Measurements from ENCODE around the gene RBFOX2.
"Not testable (repeated sequence)": the region's sequence is repeated elsewhere in the genome, so short reads cannot be mapped to it uniquely, and the experiment has no call there.

Gene RBFOX2

GRCh38 chr22:36039125-36039524 is 10.5 kb upstream of the RBFOX2 start:
- no peak for DNase-seq

- DNase-seq, result no peak
Observed at GRCh38 chr22:36037102-36037758, 8.6 kb upstream of the RBFOX2 start.

- no peak for DNase-seq
Observed at GRCh38 chr22:36036167-36036624, 7.6 kb upstream of the RBFOX2 start.

- no peak for DNase-seq
Observed at GRCh38 chr22:36032611-36033010, 4.0 kb upstream of the RBFOX2 start.

GRCh38 chr22:36029406-36029755 is 757 bp upstream of the RBFOX2 start:
- DNase-seq, result no peak

- no peak for DNase-seq
Observed at GRCh38 chr22:36027935-36028645, 534 bp downstream of the RBFOX2 start.

- no peak for DNase-seq
Observed at GRCh38 chr22:36027579-36027934, 1.1 kb downstream of the RBFOX2 start.

- no peak for DNase-seq
Observed at GRCh38 chr22:36026741-36027140, 1.9 kb downstream of the RBFOX2 start.

- no peak for DNase-seq
Observed at GRCh38 chr22:36022697-36023096, 5.9 kb downstream of the RBFOX2 start.

GRCh38 chr22:36022162-36022561 is 6.5 kb downstream of the RBFOX2 start:
- DNase-seq, result no peak

GRCh38 chr22:36021606-36022153 is 6.9 kb downstream of the RBFOX2 start:
- no peak for DNase-seq

- not testable (repeated sequence) for DNase-seq
Observed at GRCh38 chr22:36020865-36021264, 7.8 kb downstream of the RBFOX2 start.

- DNase-seq, result peak; percentile 57
Observed at GRCh38 chr22:36017651-36018091, 11.0 kb downstream of the RBFOX2 start.

- no peak for DNase-seq
Observed at GRCh38 chr22:36016684-36017083, 11.9 kb downstream of the RBFOX2 start.

GRCh38 chr22:36015811-36016529 is 12.7 kb downstream of the RBFOX2 start:
- no peak for DNase-seq

- DNase-seq, result no peak
Observed at GRCh38 chr22:36015155-36015810, 13.3 kb downstream of the RBFOX2 start.

GRCh38 chr22:36014546-36015074 is 14.0 kb downstream of the RBFOX2 start:
- DNase-seq, result no peak

GRCh38 chr22:36012332-36012731 is 16.3 kb downstream of the RBFOX2 start:
- no peak for DNase-seq

GRCh38 chr22:36010882-36011281 is 17.7 kb downstream of the RBFOX2 start:
- DNase-seq, result no peak

- no peak for DNase-seq
Observed at GRCh38 chr22:36010090-36010489, 18.5 kb downstream of the RBFOX2 start.

- DNase-seq, result no peak
Observed at GRCh38 chr22:36009085-36009484, 19.5 kb downstream of the RBFOX2 start.

- DNase-seq, result no peak
Observed at GRCh38 chr22:36008565-36008964, 20.1 kb downstream of the RBFOX2 start.

GRCh38 chr22:36008131-36008530 is 20.5 kb downstream of the RBFOX2 start:
- DNase-seq, result no peak

Measured in NCI-H187 treated with DMSO at 0.1 percent for 48 hours (cell line).